ENCODE results near the gene GMFB.

The GMFB gene

GRCh38 chr14:54490445-54491175 lies 1.8 kb upstream of the GMFB start:
- DNase-seq (ENCODE audit: low read depth, low spot score): no peak
- TF ChIP-seq YY1 (IDR thresholded peaks at IDR 0.05; ENCODE audit: insufficient read depth, insufficient read length) (no peak), ZNF274 (IDR thresholded peaks at IDR 0.05; ENCODE audit: low read depth, low read length) (no peak), SUZ12 (IDR thresholded peaks at IDR 0.05; ENCODE audit: extremely low read depth, insufficient read depth, insufficient read length) (no peak)
- Histone ChIP-seq H3K4me3 (ENCODE audit: insufficient read length, low read depth) (no peak overlapping the region), H3K4me1 (ENCODE audit: insufficient read depth, insufficient read length) (peaks cover 2% of the 10 kb centered on the region), H3K9ac (ENCODE audit: insufficient read length, low read depth) (no peak overlapping the region), H3K9me3 (ENCODE audit: insufficient read depth, low read length) (no peaks in the 10 kb centered on the region), H3K36me3 (ENCODE audit: insufficient read depth, insufficient read length, low read length) (no peaks in the 10 kb centered on the region), H3K27me3 (ENCODE audit: insufficient read depth, insufficient read length) (no peaks in the 10 kb centered on the region)

GRCh38 chr14:54489731-54490444 lies 1.1 kb upstream of the GMFB start:
- Histone ChIP-seq H3K27me3 (ENCODE audit: insufficient read depth, insufficient read length) (no peaks in the 10 kb centered on the region), H3K4me3 (ENCODE audit: insufficient read length, low read depth) (peak overlapping the region; percentile 85), H3K36me3 (ENCODE audit: insufficient read depth, insufficient read length, low read length) (no peaks in the 10 kb centered on the region), H3K9ac (ENCODE audit: insufficient read length, low read depth) (no peak overlapping the region), H3K4me1 (ENCODE audit: insufficient read depth, insufficient read length) (peaks cover 2% of the 10 kb centered on the region), H3K9me3 (ENCODE audit: insufficient read depth, low read length) (no peaks in the 10 kb centered on the region)
- DNase-seq (ENCODE audit: low read depth, low spot score): no peak
- no peak for TF ChIP-seq YY1 (IDR thresholded peaks at IDR 0.05; ENCODE audit: insufficient read depth, insufficient read length)
- TF ChIP-seq ZNF274 (IDR thresholded peaks at IDR 0.05; ENCODE audit: low read depth, low read length): no peak
- no peak for TF ChIP-seq SUZ12 (IDR thresholded peaks at IDR 0.05; ENCODE audit: extremely low read depth, insufficient read depth, insufficient read length)

- no peak for DNase-seq (ENCODE audit: low read depth, low spot score)
- peak overlapping the region; percentile 69 for H3K9ac ChIP-seq (ENCODE audit: insufficient read length, low read depth)
- no peaks in the 10 kb centered on the region for H3K9me3 ChIP-seq (ENCODE audit: insufficient read depth, low read length)
- peaks cover 2% of the 10 kb centered on the region for H3K4me1 ChIP-seq (ENCODE audit: insufficient read depth, insufficient read length)
- peak overlapping the region; percentile 85 for H3K4me3 ChIP-seq (ENCODE audit: insufficient read length, low read depth)
- no peaks in the 10 kb centered on the region for H3K27me3 ChIP-seq (ENCODE audit: insufficient read depth, insufficient read length)
- TF ChIP-seq ZNF274 (IDR thresholded peaks at IDR 0.05; ENCODE audit: low read depth, low read length): no peak
- TF ChIP-seq SUZ12 (IDR thresholded peaks at IDR 0.05; ENCODE audit: extremely low read depth, insufficient read depth, insufficient read length): no peak
- no peak for TF ChIP-seq YY1 (IDR thresholded peaks at IDR 0.05; ENCODE audit: insufficient read depth, insufficient read length)
- no peaks in the 10 kb centered on the region for H3K36me3 ChIP-seq (ENCODE audit: insufficient read depth, insufficient read length, low read length)
Measured at GRCh38 chr14:54489318-54489683, 521 bp upstream of the GMFB start.

- Histone ChIP-seq H3K9ac (ENCODE audit: insufficient read length, low read depth) (peak overlapping the region; percentile 92), H3K36me3 (ENCODE audit: insufficient read depth, insufficient read length, low read length) (peaks cover 6% of the 10 kb centered on the region), H3K4me3 (ENCODE audit: insufficient read length, low read depth) (peak overlapping the region; percentile 85), H3K9me3 (ENCODE audit: insufficient read depth, low read length) (no peaks in the 10 kb centered on the region), H3K4me1 (ENCODE audit: insufficient read depth, insufficient read length) (no peaks in the 10 kb centered on the region), H3K27me3 (ENCODE audit: insufficient read depth, insufficient read length) (no peaks in the 10 kb centered on the region)
- TF ChIP-seq ZNF274 (IDR thresholded peaks at IDR 0.05; ENCODE audit: low read depth, low read length) (no peak), YY1 (IDR thresholded peaks at IDR 0.05; ENCODE audit: insufficient read depth, insufficient read length) (no peak), SUZ12 (IDR thresholded peaks at IDR 0.05; ENCODE audit: extremely low read depth, insufficient read depth, insufficient read length) (no peak)
- DNase-seq (ENCODE audit: low read depth, low spot score): no peak
Measured at GRCh38 chr14:54488318-54488645, 498 bp downstream of the GMFB start.

- TF ChIP-seq ZNF274 (IDR thresholded peaks at IDR 0.05; ENCODE audit: low read depth, low read length) (no peak), SUZ12 (IDR thresholded peaks at IDR 0.05; ENCODE audit: extremely low read depth, insufficient read depth, insufficient read length) (no peak), YY1 (IDR thresholded peaks at IDR 0.05; ENCODE audit: insufficient read depth, insufficient read length) (no peak)
- DNase-seq (ENCODE audit: low read depth, low spot score): no peak
- Histone ChIP-seq H3K9ac (ENCODE audit: insufficient read length, low read depth) (peak overlapping the region; percentile 92), H3K4me3 (ENCODE audit: insufficient read length, low read depth) (peak overlapping the region; percentile 85), H3K4me1 (ENCODE audit: insufficient read depth, insufficient read length) (no peaks in the 10 kb centered on the region), H3K9me3 (ENCODE audit: insufficient read depth, low read length) (no peaks in the 10 kb centered on the region), H3K27me3 (ENCODE audit: insufficient read depth, insufficient read length) (no peaks in the 10 kb centered on the region), H3K36me3 (ENCODE audit: insufficient read depth, insufficient read length, low read length) (peaks cover 11% of the 10 kb centered on the region)
Measured at GRCh38 chr14:54487771-54488170, 1.0 kb downstream of the GMFB start.

- no peaks in the 10 kb centered on the region for H3K27me3 ChIP-seq (ENCODE audit: insufficient read depth, insufficient read length)
- no peak for DNase-seq (ENCODE audit: low read depth, low spot score)
- TF ChIP-seq ZNF274 (IDR thresholded peaks at IDR 0.05; ENCODE audit: low read depth, low read length) (no peak), SUZ12 (IDR thresholded peaks at IDR 0.05; ENCODE audit: extremely low read depth, insufficient read depth, insufficient read length) (no peak)
- no peaks in the 10 kb centered on the region for H3K9me3 ChIP-seq (ENCODE audit: insufficient read depth, low read length)
- H3K4me3 ChIP-seq (ENCODE audit: insufficient read length, low read depth): no peak overlapping the region
- no peak overlapping the region for H3K9ac ChIP-seq (ENCODE audit: insufficient read length, low read depth)
- H3K4me1 ChIP-seq (ENCODE audit: insufficient read depth, insufficient read length): no peaks in the 10 kb centered on the region
- peaks cover 21% of the 10 kb centered on the region for H3K36me3 ChIP-seq (ENCODE audit: insufficient read depth, insufficient read length, low read length)
Measured at GRCh38 chr14:54486685-54487084, 2.1 kb downstream of the GMFB start.

- Histone ChIP-seq H3K9ac (ENCODE audit: insufficient read length, low read depth) (no peak overlapping the region), H3K9me3 (ENCODE audit: insufficient read depth, low read length) (no peaks in the 10 kb centered on the region), H3K27me3 (ENCODE audit: insufficient read depth, insufficient read length) (no peaks in the 10 kb centered on the region), H3K36me3 (ENCODE audit: insufficient read depth, insufficient read length, low read length) (peaks cover 44% of the 10 kb centered on the region), H3K4me1 (ENCODE audit: insufficient read depth, insufficient read length) (no peaks in the 10 kb centered on the region), H3K4me3 (ENCODE audit: insufficient read length, low read depth) (no peak overlapping the region)
- TF ChIP-seq SUZ12 (IDR thresholded peaks at IDR 0.05; ENCODE audit: extremely low read depth, insufficient read depth, insufficient read length): no peak
- no peak for TF ChIP-seq ZNF274 (IDR thresholded peaks at IDR 0.05; ENCODE audit: low read depth, low read length)
- DNase-seq (ENCODE audit: low read depth, low spot score): no peak
Measured at GRCh38 chr14:54483846-54484245, 4.9 kb downstream of the GMFB start.

Data from NT2/D1 (cell line).